Measurements from ENCODE around the gene SCARB2.
A peak's percentile ranks its signal among the peaks of the same experiment; 100 is the strongest.

SCARB2 gene

GRCh38 chr4:76187152-76187551 lies 26.5 kb downstream of the SCARB2 start:
- H3K4me3 ChIP-seq (ENCODE audit: low read length) = no peak overlapping the region
- no peak for TF ChIP-seq CTCF (IDR thresholded peaks at IDR 0.05; ENCODE audit: insufficient read depth, low read depth, low read length, missing control alignments)

GRCh38 chr4:76182463-76182862 lies 31.2 kb downstream of the SCARB2 start:
- H3K4me3 ChIP-seq (ENCODE audit: low read length) = no peak overlapping the region
- no peak for TF ChIP-seq CTCF (IDR thresholded peaks at IDR 0.05; ENCODE audit: insufficient read depth, low read depth, low read length, missing control alignments)
- peak; percentile 90 for DNase-seq (ENCODE audit: low read depth)

More at GRCh38 chr4:76187152-76187551, 26.5 kb downstream of the SCARB2 start:
- DNase-seq (ENCODE audit: low read depth) = no peak

GRCh38 chr4:76179398-76180318 lies 34.0 kb downstream of the SCARB2 start:
- peak; percentile 96 for TF ChIP-seq CTCF (IDR thresholded peaks at IDR 0.05; ENCODE audit: insufficient read depth, low read depth, low read length, missing control alignments)
- no peak overlapping the region for H3K4me3 ChIP-seq (ENCODE audit: low read length)
- peak; percentile 89 for DNase-seq (ENCODE audit: low read depth)

GRCh38 chr4:76178296-76178695 lies 35.3 kb downstream of the SCARB2 start:
- no peak for TF ChIP-seq CTCF (IDR thresholded peaks at IDR 0.05; ENCODE audit: insufficient read depth, low read depth, low read length, missing control alignments)
- DNase-seq (ENCODE audit: low read depth) = no peak

GRCh38 chr4:76177709-76178108 lies 35.9 kb downstream of the SCARB2 start:
- no peak overlapping the region for H3K4me3 ChIP-seq (ENCODE audit: low read length)
- TF ChIP-seq CTCF (IDR thresholded peaks at IDR 0.05; ENCODE audit: insufficient read depth, low read depth, low read length, missing control alignments) = no peak
- DNase-seq (ENCODE audit: low read depth) = no peak

More at GRCh38 chr4:76178296-76178695, 35.3 kb downstream of the SCARB2 start:
- no peak overlapping the region for H3K4me3 ChIP-seq (ENCODE audit: low read length)

- H3K4me3 ChIP-seq (ENCODE audit: low read length) = no peak overlapping the region
- TF ChIP-seq CTCF (IDR thresholded peaks at IDR 0.05; ENCODE audit: insufficient read depth, low read depth, low read length, missing control alignments) = no peak
- no peak for DNase-seq (ENCODE audit: low read depth)
Measured at GRCh38 chr4:76175336-76175735, 38.3 kb downstream of the SCARB2 start.

Data from epithelial cell of esophagus (primary cell).